HG02610 (cell line): Measurements from ENCODE around the gene COL13A1.

ENCODE experiments used
- ATAC-seq: cut with Tn5 transposase; IDR thresholded peaks from one replicate; pipeline ENCODE4 v1.9.1; 2021; ENCODE audit warnings: mild to moderate bottlenecking, moderate library complexity; ENCODE audit not compliant: unreplicated experiment

Gene COL13A1

GRCh38 chr10:70000262-70000661, 198.6 kb downstream of the COL13A1 start:
- ATAC-seq: no peak

DNA sequence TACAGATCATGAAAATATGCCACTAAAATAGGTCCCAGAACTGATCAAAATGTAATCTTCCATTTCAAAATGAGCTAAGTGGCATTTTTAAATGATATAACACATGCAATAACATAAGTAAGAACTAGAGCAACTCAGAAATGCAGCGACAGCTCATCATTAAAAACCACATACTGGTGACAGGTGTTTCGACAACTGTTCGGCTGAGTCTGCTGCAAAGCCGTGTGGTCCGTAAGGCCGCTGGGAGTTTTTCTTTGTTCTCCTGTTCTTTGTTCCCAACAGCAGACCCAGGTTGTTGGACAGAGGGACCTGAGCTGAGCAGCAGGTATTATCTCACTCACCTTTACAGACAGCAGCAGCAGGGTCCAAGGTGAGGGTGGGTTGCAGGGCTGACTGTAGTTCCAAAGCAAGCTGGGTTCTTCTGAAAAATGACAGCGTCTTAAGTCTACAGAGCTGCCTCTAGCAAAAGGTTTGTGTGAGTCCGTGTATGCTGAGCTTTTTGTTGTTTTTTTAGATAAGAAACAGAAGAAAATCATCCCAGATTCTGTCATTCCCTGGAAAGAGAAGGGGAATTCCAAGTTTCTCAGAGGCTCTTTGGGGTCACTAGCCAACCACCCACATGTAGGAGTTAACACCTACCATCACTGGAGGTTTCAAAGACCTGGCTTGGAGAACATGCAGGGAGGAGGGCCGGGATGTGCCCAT, 205.6 kb downstream of the COL13A1 start:
- ATAC-seq: no peak
